Kidney epithelial cell (primary cell): Measurements from ENCODE around the gene ENHO. TPM values are rescaled to one million over a fixed set of nuclear protein-coding genes. Genes with fewer than 3 reads are reported as not detected.

Source experiments
- DNase-seq: peaks from one replicate; pipeline ENCODE4 v3.0.0-alpha.2; 2010; ENCODE audit warnings: low read depth
- H3K27me3 ChIP-seq: 2 replicates; pipeline ENCODE4 v1.6.0; 2011; ENCODE audit warnings: low read length; ENCODE audit not compliant: control insufficient read depth, insufficient read depth
- H3K36me3 ChIP-seq: 2 replicates; pipeline ENCODE4 v1.5.1; 2011; ENCODE audit warnings: low read length; ENCODE audit not compliant: control insufficient read depth, insufficient read depth
- H3K4me3 ChIP-seq: 2 replicates; pipeline ENCODE4 v1.5.1; 2011; ENCODE audit warnings: low read depth, mild to moderate bottlenecking, control low read depth, low read length
- total RNA-seq: library from RNA; depleted of rRNA; stranded (reverse); fragments of >200 nt; gene quantifications from 2 replicates; pipeline ENCODE4 v1.2.3, GENCODE V29; 2015
- TF ChIP-seq, protein P1 (sequence below): IDR thresholded peaks from 2 replicates; pipeline ENCODE4 v1.5.1; 2011; ENCODE audit warnings: mild to moderate bottlenecking, moderate library complexity, low read length, control low read depth, inconsistent platforms; ENCODE audit not compliant: insufficient read depth, poor library complexity, severe bottlenecking

Gene ENHO
- total RNA-seq, 1 donor from 2014 or later = 1.5 TPM

DNA sequence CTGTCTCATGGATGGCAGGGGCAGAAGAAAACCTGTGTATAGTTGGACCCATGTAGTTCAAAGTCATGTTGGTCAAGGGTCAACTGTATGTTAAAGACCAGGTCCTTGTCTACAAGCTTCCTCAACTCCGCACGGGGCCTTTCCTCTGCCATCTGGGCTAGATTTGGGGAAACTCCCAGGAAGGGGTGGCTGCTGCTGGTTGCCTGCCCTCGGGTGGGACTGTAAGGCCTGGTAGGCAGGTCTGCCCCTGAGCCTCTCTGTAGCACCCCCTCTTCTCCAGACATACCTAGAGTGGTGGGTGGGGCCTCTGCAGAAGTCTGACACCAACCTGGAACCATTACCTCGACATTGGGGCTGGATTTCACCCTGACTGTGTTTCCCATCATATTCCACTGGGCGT lies 15.2 kb downstream of the ENHO start:
- Histone ChIP-seq H3K27me3 (peaks cover 41% of the 10 kb centered on the region), H3K4me3 (no peak overlapping the region), H3K36me3 (no peaks in the 10 kb centered on the region)
- no peak for DNase-seq
- TF ChIP-seq, protein P1, sequence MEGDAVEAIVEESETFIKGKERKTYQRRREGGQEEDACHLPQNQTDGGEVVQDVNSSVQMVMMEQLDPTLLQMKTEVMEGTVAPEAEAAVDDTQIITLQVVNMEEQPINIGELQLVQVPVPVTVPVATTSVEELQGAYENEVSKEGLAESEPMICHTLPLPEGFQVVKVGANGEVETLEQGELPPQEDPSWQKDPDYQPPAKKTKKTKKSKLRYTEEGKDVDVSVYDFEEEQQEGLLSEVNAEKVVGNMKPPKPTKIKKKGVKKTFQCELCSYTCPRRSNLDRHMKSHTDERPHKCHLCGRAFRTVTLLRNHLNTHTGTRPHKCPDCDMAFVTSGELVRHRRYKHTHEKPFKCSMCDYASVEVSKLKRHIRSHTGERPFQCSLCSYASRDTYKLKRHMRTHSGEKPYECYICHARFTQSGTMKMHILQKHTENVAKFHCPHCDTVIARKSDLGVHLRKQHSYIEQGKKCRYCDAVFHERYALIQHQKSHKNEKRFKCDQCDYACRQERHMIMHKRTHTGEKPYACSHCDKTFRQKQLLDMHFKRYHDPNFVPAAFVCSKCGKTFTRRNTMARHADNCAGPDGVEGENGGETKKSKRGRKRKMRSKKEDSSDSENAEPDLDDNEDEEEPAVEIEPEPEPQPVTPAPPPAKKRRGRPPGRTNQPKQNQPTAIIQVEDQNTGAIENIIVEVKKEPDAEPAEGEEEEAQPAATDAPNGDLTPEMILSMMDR = no peak

GRCh38 chr9:34506623-34507022 lies 16.2 kb downstream of the ENHO start:
- TF ChIP-seq, protein P1 = no peak
- DNase-seq = no peak
- H3K27me3 ChIP-seq = peaks cover 37% of the 10 kb centered on the region

DNA sequence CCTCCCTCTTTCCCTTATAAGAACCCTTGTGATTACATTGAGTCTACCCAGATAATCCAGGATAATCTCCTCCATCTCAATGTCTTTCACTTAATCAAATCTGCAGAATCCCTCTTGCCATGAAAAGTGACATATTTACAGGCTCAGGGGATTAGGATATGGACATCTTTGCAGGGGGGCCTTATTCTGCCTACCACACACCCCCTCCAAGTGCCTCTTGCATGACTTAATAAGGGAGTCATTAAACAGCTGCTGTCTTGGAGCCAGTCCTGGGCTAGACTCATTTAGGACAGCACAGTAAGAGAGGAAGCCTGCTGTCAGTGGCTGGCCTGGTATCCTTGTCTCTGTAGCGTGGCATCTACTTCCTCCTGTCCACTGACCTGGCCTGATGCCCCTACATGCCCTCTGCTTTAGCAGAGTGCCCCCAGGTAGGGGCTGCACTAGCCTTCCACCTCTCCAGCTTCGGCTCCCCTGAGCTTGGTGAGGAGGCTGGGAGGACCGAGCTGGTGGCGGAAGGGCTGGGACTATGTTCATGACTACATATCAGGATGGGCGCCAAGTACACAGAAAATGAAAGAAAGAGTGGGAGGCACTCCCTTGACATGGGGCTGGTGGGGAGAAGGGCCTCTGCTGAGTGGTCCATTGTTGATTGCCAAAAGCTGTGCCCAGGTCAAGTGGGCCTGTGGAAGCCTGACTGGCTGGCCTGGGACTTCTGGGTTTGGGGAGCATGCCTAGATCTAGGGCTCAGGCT lies 17.2 kb downstream of the ENHO start:
- H3K36me3 ChIP-seq = no peaks in the 10 kb centered on the region
- TF ChIP-seq, protein P1 = no peak
- no peak for DNase-seq
- peaks cover 34% of the 10 kb centered on the region for H3K27me3 ChIP-seq
- H3K4me3 ChIP-seq = no peak overlapping the region

More at GRCh38 chr9:34506623-34507022, 16.2 kb downstream of the ENHO start:
- Histone ChIP-seq H3K36me3 (no peaks in the 10 kb centered on the region), H3K4me3 (no peak overlapping the region)

GRCh38 chr9:34503406-34503805 lies 19.4 kb downstream of the ENHO start:
- peaks cover 27% of the 10 kb centered on the region for H3K27me3 ChIP-seq
- TF ChIP-seq, protein P1 = no peak
- DNase-seq = no peak
- no peak overlapping the region for H3K4me3 ChIP-seq
- no peaks in the 10 kb centered on the region for H3K36me3 ChIP-seq

DNA sequence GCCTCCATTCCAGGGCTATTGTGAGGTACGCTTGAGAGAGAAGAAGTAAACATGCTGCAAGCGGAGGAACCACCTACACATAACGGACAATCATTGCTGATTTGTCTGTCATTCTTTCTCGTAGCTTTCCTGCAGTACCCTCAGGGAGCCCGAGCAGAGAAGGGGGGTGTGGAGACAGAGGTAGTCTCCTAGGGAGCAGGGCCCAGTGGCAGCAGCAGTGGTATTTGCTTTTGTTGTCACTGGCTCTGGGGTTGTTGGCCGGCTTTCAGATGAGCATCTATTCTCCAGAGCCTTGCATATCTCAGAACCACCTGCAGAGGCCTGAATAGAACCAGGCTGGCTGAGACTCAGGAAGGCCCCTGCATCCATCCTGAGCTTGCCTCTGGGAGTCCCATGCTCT lies 19.9 kb downstream of the ENHO start:
- Histone ChIP-seq H3K27me3 (peaks cover 27% of the 10 kb centered on the region), H3K4me3 (no peak overlapping the region), H3K36me3 (no peaks in the 10 kb centered on the region)
- DNase-seq = no peak
- TF ChIP-seq, protein P1 = no peak

GRCh38 chr9:34502471-34502870 lies 20.3 kb downstream of the ENHO start:
- no peaks in the 10 kb centered on the region for H3K36me3 ChIP-seq
- TF ChIP-seq, protein P1 = no peak
- no peak for DNase-seq
- H3K27me3 ChIP-seq = peaks cover 27% of the 10 kb centered on the region
- H3K4me3 ChIP-seq = no peak overlapping the region
